Mucosa of descending colon (tissue), 3 donors: ENCODE data around the gene DYRK1A. TPM values are rescaled to one million over a fixed set of nuclear protein-coding genes. Genes with fewer than 3 reads are reported as not detected.
A peak's percentile ranks its signal among the peaks of the same experiment; 100 is the strongest.

ENCODE experiments used
- ATAC-seq: fragments of 200-7000 bp; cut with Tn5 transposase; one replicate; pipeline ENCODE4 v1.9.1; 2020; ENCODE audit warnings: mild to moderate bottlenecking, moderate library complexity
- DNase-seq, 3 donors: peaks; one replicate each; pipeline ENCODE4 v3.0.0-alpha.2; 2020
- H3K36me3 ChIP-seq: fragments of 200-600 bp; one replicate; pipeline ENCODE4 v1.8.0; 2021; ENCODE audit warnings: low read depth, mild to moderate bottlenecking
- H3K4me1 ChIP-seq: fragments of 200-600 bp; one replicate; pipeline ENCODE4 v1.8.0; 2021; ENCODE audit warnings: low read depth, mild to moderate bottlenecking
- H3K4me3 ChIP-seq: fragments of 200-600 bp; one replicate; pipeline ENCODE4 v1.8.0; 2021; ENCODE audit warnings: mild to moderate bottlenecking
- H3K9me3 ChIP-seq: fragments of 200-600 bp; one replicate; pipeline ENCODE4 v1.8.0; 2021; ENCODE audit warnings: mild to moderate bottlenecking
- CTCF ChIP-seq: fragments of 200-600 bp; IDR thresholded peaks from one replicate; pipeline ENCODE4 v1.8.0; 2022; ENCODE audit warnings: antibody characterized with exemption, mild to moderate bottlenecking
- intact Hi-C, 2 donors: fragments of 100-400 bp; cut with DNase I in 1 of 2; cut with micrococcal nuclease in 1 of 2; formaldehyde crosslinking; loops; one replicate each; pipeline versions ENCODE4 v1.11.0 to v1.11.1; 2022; cut with DNase I, micrococcal nuclease
- total RNA-seq, 3 donors: library from RNA; stranded (reverse); fragmentation: NEBNext Ultra II Directional in 2 of 3; extraction: Animal tissue kit (Norgen Biotek cat#: 25700) in 2 of 3; gene quantifications; one replicate each; pipeline versions ENCODE4 v1.2.1 to v1.2.4, GENCODE V29; 2021 to 2023
- donor health status: DM: no; HTN: no; CAD: no; lungs with moderate emphysema.
- donor health status: DM: no; HTN: no; CAD: no.
- donor health status: DM: no; HTN: yes; CAD: no.

DYRK1A gene
- total RNA-seq, 3 donors from 2014 or later = 61.2 to 76.5 (median 72.7) TPM

GRCh38 chr21:37414292-37415253 lies 48.0 kb downstream of the DYRK1A start:
- H3K4me1 ChIP-seq = peaks cover 15% of the 10 kb centered on the region

GRCh38 chr21:37415939-37416338 lies 49.4 kb downstream of the DYRK1A start:
- Histone ChIP-seq H3K36me3 (no peaks in the 10 kb centered on the region), H3K4me1 (peaks cover 12% of the 10 kb centered on the region), H3K4me3 (no peak overlapping the region), H3K9me3 (no peaks in the 10 kb centered on the region)
- intact Hi-C loops = no loop called here
- ATAC-seq = peak; percentile 85
- no peak for DNase-seq
- TF ChIP-seq CTCF = no peak

More at GRCh38 chr21:37414292-37415253, 48.0 kb downstream of the DYRK1A start:
- H3K9me3 ChIP-seq = no peaks in the 10 kb centered on the region
- DNase-seq = no peak
- TF ChIP-seq CTCF = no peak
- no peak overlapping the region for H3K4me3 ChIP-seq
- no peaks in the 10 kb centered on the region for H3K36me3 ChIP-seq
- ATAC-seq = no peak
- intact Hi-C loops = no loop called here

- ATAC-seq = no peak
Measured at GRCh38 chr21:37416914-37417313, 50.3 kb downstream of the DYRK1A start.

GRCh38 chr21:37419228-37419906 lies 52.8 kb downstream of the DYRK1A start:
- intact Hi-C loops = no loop called here
- H3K4me1 ChIP-seq = no peaks in the 10 kb centered on the region
- H3K9me3 ChIP-seq = no peaks in the 10 kb centered on the region
- DNase-seq (no peak), ATAC-seq (no peak)
- no peak for TF ChIP-seq CTCF
- no peak overlapping the region for H3K4me3 ChIP-seq
- no peaks in the 10 kb centered on the region for H3K36me3 ChIP-seq

More at GRCh38 chr21:37416914-37417313, 50.3 kb downstream of the DYRK1A start:
- peaks cover 6% of the 10 kb centered on the region for H3K4me1 ChIP-seq
- no peak for TF ChIP-seq CTCF
- DNase-seq = no peak
- H3K4me3 ChIP-seq = no peak overlapping the region
- no peaks in the 10 kb centered on the region for H3K36me3 ChIP-seq
- H3K9me3 ChIP-seq = no peaks in the 10 kb centered on the region
- intact Hi-C loops = no loop called here

GRCh38 chr21:37421306-37421705 lies 54.7 kb downstream of the DYRK1A start:
- ATAC-seq (no peak), DNase-seq (no peak)
- Histone ChIP-seq H3K36me3 (no peaks in the 10 kb centered on the region), H3K9me3 (no peaks in the 10 kb centered on the region), H3K4me3 (no peak overlapping the region), H3K4me1 (no peaks in the 10 kb centered on the region)
- TF ChIP-seq CTCF = no peak
- intact Hi-C loops = no loop called here
